GM12878 (cell line): ENCODE results near the gene TUBB. TPM values are rescaled to one million over a fixed set of nuclear protein-coding genes. Genes with fewer than 3 reads are reported as not detected.

Experiments used
- CHD2 ChIP-seq: IDR thresholded peaks from 2 replicates; pipeline ENCODE4 v1.6.1; 2011; ENCODE audit warnings: low read depth, low read length, improper control_type of control experiment, borderline replicate concordance
- EED ChIP-seq: sonication (generic); IDR thresholded peaks from 2 replicates; pipeline ENCODE4 v1.6.1; 2016; ENCODE audit warnings: antibody characterized with exemption, low read depth
- ETV6 ChIP-seq, 2 experiments: fragments of 450-650 bp in 1 of 2; IDR thresholded peaks in 1 of 2; conservative IDR thresholded peaks in 1 of 2; 2 replicates each; pipeline ENCODE4 v1.6.1; 2014; ENCODE audit warnings: antibody characterized with exemption in 1 of 2, borderline replicate concordance in 1 of 2, low read depth in 1 of 2, mild to moderate bottlenecking in 1 of 2, moderate library complexity in 1 of 2
- FOXK2 ChIP-seq: fragments of 450-650 bp; IDR thresholded peaks from 2 replicates; pipeline ENCODE4 v1.6.1; 2017; ENCODE audit warnings: mild to moderate bottlenecking, moderate library complexity
- GATAD2B ChIP-seq: fragments of 450-650 bp; conservative IDR thresholded peaks from 2 replicates; pipeline ENCODE4 v1.6.1; 2017; ENCODE audit warnings: low read depth, mild to moderate bottlenecking, moderate library complexity
- IKZF2 ChIP-seq, 2 experiments: fragments of 450-650 bp; IDR thresholded peaks; 2 replicates each; pipeline ENCODE4 v1.6.1; 2017; ENCODE audit warnings: mild to moderate bottlenecking in 2 of 2, moderate library complexity in 2 of 2
- IRF4 ChIP-seq: IDR thresholded peaks from 2 replicates; pipeline ENCODE4 v1.6.1; 2011; ENCODE audit warnings: low read depth, low read length
- IRF5 ChIP-seq: fragments of 450-650 bp; IDR thresholded peaks from 2 replicates; pipeline ENCODE4 v1.6.1; 2017; ENCODE audit warnings: borderline replicate concordance
- KDM1A ChIP-seq: fragments of 200-600 bp; sonication (generic); IDR thresholded peaks from 2 replicates; pipeline ENCODE4 v1.6.1; 2016; ENCODE audit warnings: borderline replicate concordance
- NFYA ChIP-seq: IDR thresholded peaks from 2 replicates; pipeline ENCODE4 v1.6.1; 2011; ENCODE audit warnings: low read depth, mild to moderate bottlenecking, low read length, improper control_type of control experiment, borderline replicate concordance
- NR2F1 ChIP-seq: fragments of 450-650 bp; conservative IDR thresholded peaks from 2 replicates; pipeline ENCODE4 v1.6.1; 2017; ENCODE audit warnings: mild to moderate bottlenecking
- POU2F2 ChIP-seq: IDR thresholded peaks from 3 replicates; pipeline ENCODE4 v1.6.1; 2011; ENCODE audit warnings: low read depth, mild to moderate bottlenecking, low read length, borderline replicate concordance
- RAD51 ChIP-seq: fragments of 450-650 bp; IDR thresholded peaks from 2 replicates; pipeline ENCODE4 v1.6.1; 2016; ENCODE audit warnings: moderate library complexity, mild to moderate bottlenecking, inconsistent platforms
- RELB ChIP-seq: fragments of 450-650 bp; IDR thresholded peaks from 2 replicates; pipeline ENCODE4 v1.6.1; 2017; ENCODE audit warnings: low read depth, mild to moderate bottlenecking, moderate library complexity
- SMARCA5 ChIP-seq: fragments of 450-650 bp; IDR thresholded peaks from 2 replicates; pipeline ENCODE4 v1.6.1; 2017; ENCODE audit warnings: mild to moderate bottlenecking
- SREBF1 ChIP-seq: IDR thresholded peaks from 2 replicates; pipeline ENCODE4 v1.6.1; 2012; ENCODE audit warnings: mild to moderate bottlenecking, low read length
- polyA plus RNA-seq, 11 experiments: library from polyadenylated mRNA; depleted of rRNA in 4 of 11; unstranded in 6 of 11; stranded (reverse) in 5 of 11; fragments of >200 nt; fragmentation: Nextera tagmentation in 4 of 11; fragmentation: Illumina TruSeq in 1 of 11; extraction: Ambion mirVana in 4 of 11; extraction: Trizol in 1 of 11; gene quantifications; 1 replicate in 1 of 11; 2 replicates in 10 of 11; pipeline versions ENCODE4 v1.2.1 to v1.2.3, GENCODE V29; 2011 to 2016; ENCODE audit warnings: inconsistent platforms in 2 of 11, missing spikeins in 2 of 11, low read depth in 1 of 11
- total RNA-seq, 4 experiments: library from RNA; depleted of rRNA in 3 of 4; stranded (reverse); fragments of >200 nt in 3 of 4; fragmentation: Illumina TruSeq in 1 of 4; extraction: Trizol in 1 of 4; gene quantifications; 2 replicates each; pipeline versions ENCODE4 v1.2.1 to v1.2.3, GENCODE V29; 2013 to 2021
- TF ChIP-seq, protein P1 (sequence below): fragments of 450-650 bp; IDR thresholded peaks from 2 replicates; pipeline ENCODE4 v1.6.1; 2017; ENCODE audit warnings: mild to moderate bottlenecking, low read depth, inconsistent platforms; ENCODE audit not compliant: poor library complexity, severe bottlenecking
- TF ChIP-seq, protein P2 (sequence below): IDR thresholded peaks from 2 replicates; pipeline ENCODE4 v1.6.1; 2011; ENCODE audit warnings: low read depth, low read length, improper control_type of control experiment, borderline replicate concordance
- TF ChIP-seq, protein P3 (sequence below): fragments of 450-650 bp; conservative IDR thresholded peaks from 2 replicates; pipeline ENCODE4 v1.6.1; 2017; ENCODE audit warnings: mild to moderate bottlenecking, moderate library complexity

Gene TUBB
- total and polyA plus RNA-seq, 10 of the 15 experiments (the other 5 are each of a cell fraction or from before 2014, with no cell fraction given) = 1,039 to 3,052 (median 1,656) TPM

DNA sequence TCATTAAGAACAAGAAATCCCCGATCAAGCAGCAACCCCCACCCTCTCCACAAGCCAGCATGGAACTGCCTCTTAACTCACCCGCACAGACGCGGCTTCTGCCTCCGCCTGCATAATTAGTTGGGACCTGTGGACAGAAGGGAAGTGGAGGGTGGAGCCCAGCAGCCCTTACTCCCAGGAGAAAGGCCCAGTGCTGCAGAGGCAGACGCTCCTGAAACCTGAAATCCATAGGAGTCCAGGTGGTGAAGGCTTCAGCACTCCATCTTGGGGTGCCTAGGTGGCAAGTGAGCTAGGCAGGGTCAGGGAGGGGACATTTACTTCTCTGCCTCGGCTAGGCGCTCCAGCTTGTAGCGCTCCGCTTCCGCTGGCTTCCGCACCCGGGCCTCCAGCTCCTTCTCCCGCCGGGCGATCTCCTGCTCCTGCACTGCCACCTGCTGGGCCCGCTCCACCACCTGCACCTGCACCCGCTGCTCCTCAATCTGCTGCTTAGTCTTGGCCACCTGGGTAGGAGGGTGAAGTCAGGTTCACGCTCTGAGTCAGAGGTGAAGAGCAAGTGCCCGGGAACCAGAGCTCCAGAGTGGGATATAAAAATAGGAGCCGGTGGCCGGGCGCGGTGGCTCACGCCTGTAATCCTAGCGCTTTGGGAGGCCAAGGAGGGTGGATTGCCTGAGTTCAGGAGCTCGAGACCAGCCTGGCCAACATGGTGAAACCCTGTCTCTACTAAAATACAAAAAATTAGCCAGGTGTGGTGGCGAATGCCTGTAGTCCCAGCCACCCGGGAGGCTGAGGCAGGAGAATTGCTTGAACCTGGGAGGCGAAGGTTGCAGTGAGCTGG lies 10.7 kb downstream of the TUBB start (continued):
- TF ChIP-seq IRF4 (0 out of 2 replicates have a peak, but pooled peaks have one; percentile 51), FOXK2 (no peak), EED (peak; percentile 72; the same call in 1 of the 2 replicates), ETV6 (conservative IDR thresholded peaks at IDR 0.05 in 1 of 2, IDR thresholded peaks at IDR 0.05 in 1 of 2; ENCODE audit: borderline replicate concordance in 1 of 2, low read depth in 1 of 2) (no peak), SREBF1 (no peak), KDM1A (no peak), IRF5 (no peak), RAD51 (no peak), RELB (0 out of 2 replicates have a peak, but pooled peaks have one; percentile 28), IKZF2 (IDR thresholded peaks at IDR 0.05) (peak; percentile 67 to 73), SMARCA5 (peak; percentile 88; the same call in 1 of the 2 replicates), NR2F1 (no peak; the same call in 1 of the 2 replicates), GATAD2B (0 out of 2 replicates have a peak, but pooled peaks have one; percentile 13), NFYA (no peak), CHD2 (0 out of 2 replicates have a peak, but pooled peaks have one; percentile 7), POU2F2 (no peak)
- TF ChIP-seq, protein P1, sequence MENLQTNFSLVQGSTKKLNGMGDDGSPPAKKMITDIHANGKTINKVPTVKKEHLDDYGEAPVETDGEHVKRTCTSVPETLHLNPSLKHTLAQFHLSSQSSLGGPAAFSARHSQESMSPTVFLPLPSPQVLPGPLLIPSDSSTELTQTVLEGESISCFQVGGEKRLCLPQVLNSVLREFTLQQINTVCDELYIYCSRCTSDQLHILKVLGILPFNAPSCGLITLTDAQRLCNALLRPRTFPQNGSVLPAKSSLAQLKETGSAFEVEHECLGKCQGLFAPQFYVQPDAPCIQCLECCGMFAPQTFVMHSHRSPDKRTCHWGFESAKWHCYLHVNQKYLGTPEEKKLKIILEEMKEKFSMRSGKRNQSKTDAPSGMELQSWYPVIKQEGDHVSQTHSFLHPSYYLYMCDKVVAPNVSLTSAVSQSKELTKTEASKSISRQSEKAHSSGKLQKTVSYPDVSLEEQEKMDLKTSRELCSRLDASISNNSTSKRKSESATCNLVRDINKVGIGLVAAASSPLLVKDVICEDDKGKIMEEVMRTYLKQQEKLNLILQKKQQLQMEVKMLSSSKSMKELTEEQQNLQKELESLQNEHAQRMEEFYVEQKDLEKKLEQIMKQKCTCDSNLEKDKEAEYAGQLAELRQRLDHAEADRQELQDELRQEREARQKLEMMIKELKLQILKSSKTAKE = peak; percentile 24
- TF ChIP-seq, protein P2, sequence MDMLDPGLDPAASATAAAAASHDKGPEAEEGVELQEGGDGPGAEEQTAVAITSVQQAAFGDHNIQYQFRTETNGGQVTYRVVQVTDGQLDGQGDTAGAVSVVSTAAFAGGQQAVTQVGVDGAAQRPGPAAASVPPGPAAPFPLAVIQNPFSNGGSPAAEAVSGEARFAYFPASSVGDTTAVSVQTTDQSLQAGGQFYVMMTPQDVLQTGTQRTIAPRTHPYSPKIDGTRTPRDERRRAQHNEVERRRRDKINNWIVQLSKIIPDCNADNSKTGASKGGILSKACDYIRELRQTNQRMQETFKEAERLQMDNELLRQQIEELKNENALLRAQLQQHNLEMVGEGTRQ = no peak
- TF ChIP-seq, protein P3, sequence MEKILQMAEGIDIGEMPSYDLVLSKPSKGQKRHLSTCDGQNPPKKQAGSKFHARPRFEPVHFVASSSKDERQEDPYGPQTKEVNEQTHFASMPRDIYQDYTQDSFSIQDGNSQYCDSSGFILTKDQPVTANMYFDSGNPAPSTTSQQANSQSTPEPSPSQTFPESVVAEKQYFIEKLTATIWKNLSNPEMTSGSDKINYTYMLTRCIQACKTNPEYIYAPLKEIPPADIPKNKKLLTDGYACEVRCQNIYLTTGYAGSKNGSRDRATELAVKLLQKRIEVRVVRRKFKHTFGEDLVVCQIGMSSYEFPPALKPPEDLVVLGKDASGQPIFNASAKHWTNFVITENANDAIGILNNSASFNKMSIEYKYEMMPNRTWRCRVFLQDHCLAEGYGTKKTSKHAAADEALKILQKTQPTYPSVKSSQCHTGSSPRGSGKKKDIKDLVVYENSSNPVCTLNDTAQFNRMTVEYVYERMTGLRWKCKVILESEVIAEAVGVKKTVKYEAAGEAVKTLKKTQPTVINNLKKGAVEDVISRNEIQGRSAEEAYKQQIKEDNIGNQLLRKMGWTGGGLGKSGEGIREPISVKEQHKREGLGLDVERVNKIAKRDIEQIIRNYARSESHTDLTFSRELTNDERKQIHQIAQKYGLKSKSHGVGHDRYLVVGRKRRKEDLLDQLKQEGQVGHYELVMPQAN = no peak
